ACC112 (cell line): ENCODE results near the gene RAPGEF6.
"Not testable (repeated sequence)": the region's sequence is repeated elsewhere in the genome, so short reads cannot be mapped to it uniquely, and the experiment has no call there.

Source experiments
- H2AFZ ChIP-seq: fragments of 200-600 bp; sonication (generic); one replicate; pipeline ENCODE4 v1.6.0; 2017; ENCODE audit warnings: antibody characterized with exemption, low read length; ENCODE audit not compliant: unreplicated experiment
- H3K27ac ChIP-seq: fragments of 200-600 bp; sonication (generic); 2 replicates; pipeline ENCODE4 v1.5.1; 2014; ENCODE audit warnings: low read depth, mild to moderate bottlenecking, antibody characterized with exemption, low read length, moderate library complexity
- H3K27me3 ChIP-seq: fragments of 200-600 bp; sonication (generic); 2 replicates; pipeline ENCODE4 v1.6.1; 2014; ENCODE audit warnings: mild to moderate bottlenecking, antibody characterized with exemption, low read length, moderate library complexity, mixed read lengths; ENCODE audit not compliant: insufficient read depth
- H3K36me3 ChIP-seq: fragments of 200-600 bp; sonication (generic); 2 replicates; pipeline ENCODE4 v1.6.1; 2016; ENCODE audit warnings: mild to moderate bottlenecking, antibody characterized with exemption, low read length, moderate library complexity, mixed read lengths; ENCODE audit not compliant: insufficient read depth
- H3K4me1 ChIP-seq: fragments of 200-600 bp; sonication (generic); one replicate; pipeline ENCODE4 v1.6.1; 2016; ENCODE audit warnings: low read length, mixed read lengths; ENCODE audit not compliant: insufficient read depth, unreplicated experiment, control insufficient read depth
- H3K4me3 ChIP-seq: fragments of 200-600 bp; sonication (generic); 2 replicates; pipeline ENCODE4 v1.5.1; 2014; ENCODE audit warnings: mild to moderate bottlenecking, low read depth, low read length
- H3K79me2 ChIP-seq: fragments of 200-600 bp; sonication (generic); one replicate; pipeline ENCODE4 v1.6.0; 2016; ENCODE audit warnings: low read length; ENCODE audit not compliant: control insufficient read depth, unreplicated experiment, insufficient read depth

Gene RAPGEF6

GRCh38 chr5:131608597-131608996, 26.4 kb downstream of the RAPGEF6 start:
- Histone ChIP-seq H3K36me3 (no peaks in the 10 kb centered on the region), H3K79me2 (peaks cover 58% of the 10 kb centered on the region), H2AFZ (no peak overlapping the region), H3K27ac (no peak overlapping the region), H3K4me3 (no peak overlapping the region), H3K27me3 (no peaks in the 10 kb centered on the region), H3K4me1 (peaks cover 11% of the 10 kb centered on the region)

DNA sequence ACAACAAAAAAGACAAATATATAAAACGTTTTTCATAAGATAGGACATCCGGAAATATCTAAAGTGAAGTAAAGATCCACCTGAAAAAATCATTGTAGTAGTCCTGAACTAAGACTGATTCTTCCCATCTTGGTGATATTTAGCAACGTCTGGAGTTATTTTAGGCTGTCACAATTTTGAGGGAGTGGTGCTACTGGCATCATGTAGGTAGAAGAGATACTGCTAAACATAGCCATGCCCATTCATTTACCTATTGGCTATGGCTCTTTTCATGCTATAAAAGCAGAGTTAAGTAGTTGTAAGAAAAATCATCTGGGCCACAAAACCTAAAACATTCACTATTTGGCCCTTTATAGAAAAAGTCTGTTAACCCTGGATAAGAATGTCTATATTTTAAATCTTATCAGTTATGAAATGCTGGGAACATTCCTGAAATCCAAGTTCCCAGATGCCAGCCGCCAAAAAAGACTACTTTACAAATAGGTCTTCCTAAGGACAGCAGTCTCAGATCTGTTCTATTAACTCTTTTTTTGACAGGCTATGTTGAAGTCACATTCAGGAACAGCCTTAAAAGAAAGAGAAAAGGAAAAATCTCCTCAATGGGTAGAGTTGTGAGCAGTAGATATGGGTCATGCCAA, 27.0 kb downstream of the RAPGEF6 start:
- H3K27me3 ChIP-seq = no peaks in the 10 kb centered on the region
- H3K36me3 ChIP-seq = no peaks in the 10 kb centered on the region; the same call in 1 of the 2 replicates
- H3K4me1 ChIP-seq = peaks cover 11% of the 10 kb centered on the region
- peaks cover 55% of the 10 kb centered on the region for H3K79me2 ChIP-seq
- H3K4me3 ChIP-seq = no peak overlapping the region
- no peak overlapping the region for H2AFZ ChIP-seq
- H3K27ac ChIP-seq = no peak overlapping the region

GRCh38 chr5:131607418-131607817, 27.6 kb downstream of the RAPGEF6 start:
- Histone ChIP-seq H3K27me3 (no peaks in the 10 kb centered on the region), H3K79me2 (peaks cover 50% of the 10 kb centered on the region), H3K4me3 (no peak overlapping the region), H3K27ac (no peak overlapping the region), H2AFZ (no peak overlapping the region), H3K4me1 (peaks cover 11% of the 10 kb centered on the region), H3K36me3 (no peaks in the 10 kb centered on the region; the same call in 1 of the 2 replicates)

- Histone ChIP-seq H2AFZ (no peak overlapping the region), H3K4me1 (peaks cover 2% of the 10 kb centered on the region), H3K27me3 (no peaks in the 10 kb centered on the region), H3K36me3 (no peaks in the 10 kb centered on the region; the same call in 1 of the 2 replicates), H3K79me2 (peaks cover 38% of the 10 kb centered on the region), H3K4me3 (no peak overlapping the region), H3K27ac (no peak overlapping the region)
Observed at GRCh38 chr5:131605086-131605485, 29.9 kb downstream of the RAPGEF6 start.

DNA sequence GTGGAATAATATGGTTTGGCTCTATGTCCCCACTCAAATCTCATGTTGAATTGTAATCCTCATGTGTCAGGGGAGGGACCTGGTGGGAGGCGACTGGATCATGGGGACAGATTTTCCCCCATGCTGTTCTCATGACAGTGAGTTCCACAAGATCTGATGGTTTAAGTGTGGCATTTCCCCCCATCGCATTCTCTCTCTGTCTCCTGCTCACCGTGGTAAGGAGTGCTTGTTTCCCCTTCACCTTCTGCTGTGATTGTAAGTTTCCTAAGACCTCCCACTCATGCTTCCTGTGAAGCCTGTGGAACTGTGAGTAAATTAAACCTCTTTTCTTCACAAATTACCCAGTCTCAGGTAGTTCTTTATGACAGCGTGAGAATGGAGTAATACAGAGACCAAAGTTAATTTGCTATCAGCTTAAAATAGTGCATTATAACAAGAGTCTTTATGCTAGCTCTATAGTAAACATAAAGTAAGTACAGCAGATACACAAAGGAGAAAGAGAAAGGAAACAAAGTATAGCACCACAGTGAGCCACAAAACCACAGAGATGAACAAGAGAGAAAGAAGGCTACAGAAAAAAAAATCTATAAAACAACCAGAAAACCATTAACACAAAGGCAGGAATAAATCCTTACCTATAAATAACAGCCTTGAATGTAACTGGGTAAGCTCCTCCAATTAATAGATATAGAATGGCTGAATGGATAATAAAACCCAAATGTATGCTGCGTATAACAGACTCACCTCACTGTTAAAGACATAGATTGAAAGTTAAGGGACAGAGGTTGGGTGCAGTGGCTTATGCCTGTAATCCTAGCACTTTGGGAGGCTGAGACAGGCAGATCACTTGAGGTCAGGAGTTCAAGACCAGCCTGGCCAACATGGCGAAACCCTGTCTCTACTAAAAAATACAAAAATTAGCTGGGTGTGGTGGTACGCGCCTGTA, 39.7 kb downstream of the RAPGEF6 start:
- no peaks in the 10 kb centered on the region for H3K27me3 ChIP-seq
- H3K36me3 ChIP-seq = peaks cover 4% of the 10 kb centered on the region; the same call in 1 of the 2 replicates
- no peak overlapping the region for H3K4me3 ChIP-seq
- H3K27ac ChIP-seq = no peak overlapping the region
- no peak overlapping the region for H2AFZ ChIP-seq
- H3K4me1 ChIP-seq = no peaks in the 10 kb centered on the region
- peaks cover 11% of the 10 kb centered on the region for H3K79me2 ChIP-seq

DNA sequence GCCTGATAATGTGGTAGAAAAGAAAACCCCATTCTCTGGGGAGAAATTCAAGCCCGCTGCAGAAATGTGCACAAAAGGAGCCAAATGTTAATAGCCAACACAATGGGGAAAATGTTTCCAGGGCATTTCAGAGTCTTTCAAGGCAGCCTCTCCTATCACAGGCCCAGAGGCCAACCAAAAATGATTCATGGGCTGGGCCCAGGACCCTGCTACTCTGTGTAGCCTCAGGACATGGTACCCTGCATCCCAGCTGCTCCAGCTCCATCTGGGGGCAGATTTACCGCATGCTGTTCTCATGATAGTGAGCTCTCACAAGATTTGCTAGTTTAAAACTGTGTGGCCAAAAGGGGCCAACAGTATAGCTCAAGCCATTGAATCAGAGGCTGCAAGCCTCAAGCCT, 41.1 kb downstream of the RAPGEF6 start:
- H3K27ac ChIP-seq = no peak overlapping the region
- peaks cover 4% of the 10 kb centered on the region; the same call in 1 of the 2 replicates for H3K36me3 ChIP-seq
- no peaks in the 10 kb centered on the region for H3K4me1 ChIP-seq
- no peaks in the 10 kb centered on the region for H3K27me3 ChIP-seq
- H2AFZ ChIP-seq = no peak overlapping the region
- peaks cover 7% of the 10 kb centered on the region for H3K79me2 ChIP-seq
- H3K4me3 ChIP-seq = no peak overlapping the region

GRCh38 chr5:131593436-131593835, 41.6 kb downstream of the RAPGEF6 start:
- H3K4me1 ChIP-seq, H2AFZ ChIP-seq, H3K4me3 ChIP-seq, H3K27me3 ChIP-seq, H3K36me3 ChIP-seq, H3K27ac ChIP-seq, H3K79me2 ChIP-seq: not testable (repeated sequence)

GRCh38 chr5:131589510-131590348, 45.3 kb downstream of the RAPGEF6 start:
- Histone ChIP-seq H3K4me3 (no peak overlapping the region), H3K4me1 (peaks cover 7% of the 10 kb centered on the region), H2AFZ (no peak overlapping the region), H3K27me3 (no peaks in the 10 kb centered on the region), H3K79me2 (no peaks in the 10 kb centered on the region), H3K36me3 (no peaks in the 10 kb centered on the region), H3K27ac (no peak overlapping the region)

DNA sequence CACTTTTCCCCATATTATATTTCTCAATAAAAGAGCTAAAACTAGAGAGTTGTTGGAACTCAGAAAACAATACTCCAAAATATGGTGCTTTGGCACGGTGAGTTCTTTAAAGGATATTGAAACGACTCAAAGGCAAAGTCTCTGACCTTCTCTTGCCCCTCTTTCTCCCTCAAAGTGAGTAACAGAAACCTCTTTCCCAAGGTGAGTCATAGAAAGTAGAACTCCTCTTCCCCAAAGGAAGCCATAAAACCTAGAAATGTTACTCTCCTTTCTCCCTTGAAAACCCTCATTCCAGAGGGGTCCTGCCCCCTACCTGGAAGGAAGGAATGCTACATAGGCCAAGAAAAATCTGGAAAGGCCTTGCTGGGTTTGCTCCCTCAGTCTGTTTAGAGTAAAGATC, 47.5 kb downstream of the RAPGEF6 start:
- peaks cover 4% of the 10 kb centered on the region for H3K79me2 ChIP-seq
- H2AFZ ChIP-seq = no peak overlapping the region
- no peaks in the 10 kb centered on the region for H3K27me3 ChIP-seq
- no peak overlapping the region for H3K4me3 ChIP-seq
- no peaks in the 10 kb centered on the region for H3K36me3 ChIP-seq
- no peak overlapping the region for H3K27ac ChIP-seq
- peaks cover 7% of the 10 kb centered on the region for H3K4me1 ChIP-seq

DNA sequence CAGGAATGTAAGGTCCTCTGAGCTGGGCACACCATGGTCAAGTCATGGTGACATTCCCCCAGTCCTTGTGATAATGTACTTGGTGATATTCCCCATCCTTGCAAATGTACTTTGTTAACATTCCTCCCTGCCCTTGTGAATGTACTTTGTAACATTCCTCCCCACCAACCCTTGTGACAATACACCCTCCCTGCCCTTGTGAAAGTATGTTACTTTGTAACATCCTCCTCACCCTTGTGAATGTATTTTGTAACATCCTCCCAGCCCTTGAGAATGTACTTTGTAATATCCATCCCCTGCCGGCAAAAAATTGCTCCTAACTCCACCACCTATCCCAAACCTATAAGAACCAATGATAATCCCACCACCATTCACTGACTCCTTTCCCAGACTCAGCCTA, 53.3 kb downstream of the RAPGEF6 start:
- Histone ChIP-seq H2AFZ (no peak overlapping the region), H3K27ac (no peak overlapping the region), H3K4me3 (no peak overlapping the region), H3K79me2 (peaks cover 11% of the 10 kb centered on the region), H3K4me1 (no peaks in the 10 kb centered on the region), H3K36me3 (peaks cover 5% of the 10 kb centered on the region; the same call in 1 of the 2 replicates), H3K27me3 (no peaks in the 10 kb centered on the region)
